ENCODE measurements around the gene TRAPPC4. TPM values are rescaled to one million over a fixed set of nuclear protein-coding genes. Genes with fewer than 3 reads are reported as not detected.

Gene TRAPPC4
- total and polyA plus RNA-seq, 4 experiments from 2014 or later: 89.2 to 116 (median 94.7) TPM

DNA sequence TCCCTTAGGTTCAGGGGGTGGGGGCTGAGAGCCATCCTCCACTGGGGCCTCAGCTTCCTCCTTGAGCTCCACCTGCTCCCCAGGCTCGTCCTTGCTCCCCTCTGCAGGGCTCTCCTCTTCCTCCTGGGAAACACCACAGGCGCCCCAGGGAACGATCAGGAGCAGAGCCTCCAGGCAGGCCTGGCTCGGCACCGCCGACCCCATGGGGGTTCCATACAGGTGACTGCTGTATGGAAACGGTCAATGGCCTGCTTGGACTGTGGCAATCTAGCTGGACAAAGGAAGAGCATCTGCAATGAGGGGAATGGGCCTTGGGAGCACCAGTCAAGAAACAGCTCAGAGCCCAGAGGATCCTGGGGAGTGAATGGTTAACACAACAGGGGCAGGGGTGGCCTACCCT lies 30.5 kb downstream of the TRAPPC4 start:
- POLR2A ChIA-PET (ENCODE audit: partially characterized antibody): no interaction called here
- H3K27me3 Mint-ChIP-seq: no peaks in the 10 kb centered on the region

DNA sequence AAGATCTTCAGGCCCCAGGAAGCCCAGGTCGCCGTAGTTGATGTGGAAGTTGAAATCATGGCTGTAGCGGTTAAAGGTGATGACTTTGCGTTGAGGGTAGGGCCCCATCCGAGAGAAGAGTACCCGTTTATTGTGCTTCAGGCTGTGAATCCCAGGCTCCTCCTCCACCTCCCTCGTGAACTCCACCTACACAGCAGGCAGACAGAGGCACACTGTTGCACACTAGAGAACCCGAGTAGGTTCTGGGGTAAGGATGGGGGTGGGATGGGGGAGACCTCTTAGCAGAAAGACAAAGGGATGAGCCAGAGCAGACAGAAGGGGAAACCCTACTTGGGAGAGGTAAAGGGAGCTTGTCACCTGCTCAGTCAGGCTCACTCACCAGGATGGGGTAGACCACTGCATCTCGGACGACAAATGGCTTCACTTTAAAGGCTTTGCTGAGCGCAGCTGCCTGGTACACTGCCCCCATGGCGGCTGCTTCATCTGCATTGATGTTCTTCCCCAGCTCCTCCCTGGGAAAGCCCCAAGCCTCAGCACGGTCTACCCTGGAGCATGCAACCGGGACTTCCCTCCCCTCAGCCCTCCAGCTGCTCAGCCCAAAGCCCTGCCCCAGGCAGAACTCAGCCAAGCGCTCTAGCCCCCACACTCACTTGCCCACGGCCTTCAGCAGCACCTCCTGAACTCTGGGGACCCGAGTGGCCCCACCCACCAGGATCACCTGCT lies 33.0 kb downstream of the TRAPPC4 start:
- H3K4me3 Mint-ChIP-seq: peak overlapping the region in 2 of 8 donors; percentile 15 to 39
- DNase-seq: peak in 3 of 5 donors; percentile 6 to 66 (median 22)
- H3K27ac ChIP-seq (ENCODE audit: low read depth, low read length): peak overlapping the region; percentile 6

More for the DNA sequence above, 30.5 kb downstream of the TRAPPC4 start:
- Histone ChIP-seq H3K27me3 (ENCODE audit: insufficient read depth, low read length) (no peaks in the 10 kb centered on the region), H3K4me3 (ENCODE audit: low read length in 2 of 2) (no peak overlapping the region), H3K36me3 (ENCODE audit: insufficient read depth, low read length) (peaks cover 78% of the 10 kb centered on the region), H3K27ac (ENCODE audit: low read depth, low read length) (no peak overlapping the region), H3K4me1 (ENCODE audit: insufficient read depth, low read length) (peaks cover 6% of the 10 kb centered on the region), H3K9me3 (ENCODE audit: control insufficient read depth in 1 of 2, low read length in 2 of 2) (no peaks in the 10 kb centered on the region)
- DNase-seq: no peak
- H3K4me1 Mint-ChIP-seq: peaks cover 9 to 33% (median 20%) of the 10 kb centered on the region in 4 donors
- peaks cover 0 to 2% (median 0%) of the 10 kb centered on the region in 8 donors for H3K9me3 Mint-ChIP-seq
- intact Hi-C loops (cut with micrococcal nuclease): no loop called here
- H3K4me3 Mint-ChIP-seq: no peak overlapping the region
- H3K36me3 Mint-ChIP-seq: peaks cover 52 to 83% of the 10 kb centered on the region in 2 donors
- H3K27ac Mint-ChIP-seq: peak overlapping the region in 1 of 7 donors; percentile 23
- CTCF ChIA-PET (ENCODE audit: partially characterized antibody): interaction anchor here (1.2 kb wide), 1 partner anchor 72 kb away, joined by 3 read pairs; the partner anchor contains the start of gene HINFP

DNA sequence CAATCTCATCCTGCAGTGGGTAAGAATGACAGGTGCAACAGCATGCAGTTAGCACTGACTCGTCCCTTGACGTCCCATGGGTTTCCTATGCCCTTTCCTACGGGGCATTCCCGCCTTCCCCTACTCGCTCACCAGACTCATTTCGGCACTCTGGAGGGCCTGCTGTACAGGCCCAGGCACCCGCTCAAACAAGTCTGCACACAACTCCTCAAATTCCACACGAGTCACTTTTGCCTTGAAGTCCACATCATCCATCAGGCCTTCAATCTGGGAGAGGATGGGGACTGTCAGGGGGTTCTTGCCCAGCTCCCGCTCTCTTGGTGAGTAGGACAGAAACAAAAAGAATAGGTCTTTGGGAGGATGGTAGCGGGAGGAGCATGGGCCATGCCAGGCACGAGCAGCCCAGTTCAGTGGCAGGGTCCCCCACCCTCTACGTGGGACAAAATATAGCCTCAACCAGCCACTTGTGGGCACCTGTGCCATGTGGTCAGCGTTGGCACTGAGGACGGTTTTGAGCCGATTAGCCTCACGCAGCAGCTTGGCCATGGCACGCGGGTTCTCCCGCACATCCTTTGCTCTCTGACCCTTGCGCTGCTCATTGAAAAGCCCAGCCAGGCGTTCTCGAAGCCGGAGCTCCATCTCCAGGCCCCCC lies 33.7 kb downstream of the TRAPPC4 start:
- Histone ChIP-seq H3K36me3 (ENCODE audit: insufficient read depth, low read length) (peaks cover 74% of the 10 kb centered on the region), H3K27ac (ENCODE audit: low read depth, low read length) (peak overlapping the region; percentile 6), H3K27me3 (ENCODE audit: insufficient read depth, low read length) (no peaks in the 10 kb centered on the region), H3K4me1 (ENCODE audit: insufficient read depth, low read length) (peaks cover 18% of the 10 kb centered on the region), H3K9me3 (ENCODE audit: control insufficient read depth in 1 of 2, low read length in 2 of 2) (no peaks in the 10 kb centered on the region), H3K4me3 (ENCODE audit: low read length in 2 of 2) (no peak overlapping the region)
- Mint-ChIP-seq H3K27me3 (no peaks in the 10 kb centered on the region), H3K36me3 (peaks cover 63 to 82% of the 10 kb centered on the region in 2 donors), H3K9me3 (no peaks in the 10 kb centered on the region), H3K27ac (peak overlapping the region in 6 of 7 donors; percentile 22 to 80 (median 72)), H3K4me3 (peak overlapping the region in 1 of 8 donors; percentile 15), H3K4me1 (peaks cover 20 to 55% (median 37%) of the 10 kb centered on the region in 4 donors)
- DNase-seq: no peak
- intact Hi-C loops (cut with micrococcal nuclease): no loop called here
- ChIA-PET CTCF (ENCODE audit: partially characterized antibody) (no interaction called here), POLR2A (ENCODE audit: partially characterized antibody) (interaction anchor here (1.1 kb wide), 1 partner anchor 22 kb away, joined by 3 read pairs; no protein-coding TSS in a partner anchor)

More for the DNA sequence above, 33.0 kb downstream of the TRAPPC4 start:
- Histone ChIP-seq H3K36me3 (ENCODE audit: insufficient read depth, low read length) (peaks cover 79% of the 10 kb centered on the region), H3K4me1 (ENCODE audit: insufficient read depth, low read length) (peaks cover 18% of the 10 kb centered on the region), H3K27me3 (ENCODE audit: insufficient read depth, low read length) (no peaks in the 10 kb centered on the region), H3K4me3 (ENCODE audit: low read length in 2 of 2) (no peak overlapping the region), H3K9me3 (ENCODE audit: control insufficient read depth in 1 of 2, low read length in 2 of 2) (no peaks in the 10 kb centered on the region)
- H3K9me3 Mint-ChIP-seq: no peaks in the 10 kb centered on the region
- H3K27me3 Mint-ChIP-seq: no peaks in the 10 kb centered on the region
- POLR2A ChIA-PET (ENCODE audit: partially characterized antibody): interaction anchor here (0.6 to 1.2 kb wide), 5 partner anchors 8 to 54 kb away, joined by 3 to 4 read pairs (median 3); partner anchors contain the start of genes CENATAC, HMBS and VPS11
- H3K36me3 Mint-ChIP-seq: peaks cover 66 to 87% of the 10 kb centered on the region in 2 donors
- CTCF ChIA-PET (ENCODE audit: partially characterized antibody): interaction anchor here (1.2 kb wide), 1 partner anchor 118 kb away, joined by 3 read pairs; no protein-coding TSS in a partner anchor
- intact Hi-C loops (cut with micrococcal nuclease): no loop called here
- H3K4me1 Mint-ChIP-seq: peaks cover 20 to 55% (median 33%) of the 10 kb centered on the region in 4 donors
- H3K27ac Mint-ChIP-seq: peak overlapping the region in 5 of 7 donors; percentile 13 to 73 (median 70)

DNA sequence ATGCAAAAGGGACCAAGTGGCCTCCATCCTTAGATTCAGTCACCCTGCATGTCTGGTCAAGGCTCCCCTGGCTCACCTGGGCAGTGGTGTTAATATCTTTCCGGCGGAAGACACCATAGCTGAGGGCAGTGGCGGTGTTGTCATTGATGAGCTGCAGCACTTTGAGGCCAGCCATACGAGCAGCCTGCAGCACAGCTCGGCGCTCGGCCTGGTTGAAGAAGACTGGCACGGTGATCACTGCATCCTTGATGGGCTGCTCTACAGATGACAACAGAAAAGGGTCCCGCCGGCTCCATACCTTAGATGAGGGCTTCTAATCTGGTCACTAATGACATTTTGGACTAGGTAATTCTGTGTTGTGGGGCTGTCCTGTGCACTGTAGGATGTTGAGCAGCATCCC lies 35.9 kb downstream of the TRAPPC4 start:
- Mint-ChIP-seq H3K4me3 (peak overlapping the region in 5 of 8 donors; percentile 13 to 54 (median 29)), H3K9me3 (no peaks in the 10 kb centered on the region), H3K27ac (peak overlapping the region in 1 of 7 donors; percentile 44), H3K27me3 (no peaks in the 10 kb centered on the region), H3K36me3 (peaks cover 48 to 72% of the 10 kb centered on the region in 2 donors), H3K4me1 (peaks cover 26 to 65% (median 46%) of the 10 kb centered on the region in 4 donors)
- H3K36me3 ChIP-seq (ENCODE audit: insufficient read depth, low read length): peaks cover 52% of the 10 kb centered on the region
- no peak overlapping the region for H3K4me3 ChIP-seq (ENCODE audit: low read length in 2 of 2)
- POLR2A ChIA-PET (ENCODE audit: partially characterized antibody): interaction anchor here (4.3 to 5.3 kb wide), 3 partner anchors 12 to 41 kb away, joined by 32 to 67 read pairs (median 43); partner anchors contain the start of genes RPS25, TRAPPC4 and VPS11
- intact Hi-C loops (cut with micrococcal nuclease): no loop called here
- DNase-seq: no peak
- H3K4me1 ChIP-seq (ENCODE audit: insufficient read depth, low read length): peaks cover 27% of the 10 kb centered on the region
- no peak overlapping the region for H3K27ac ChIP-seq (ENCODE audit: low read depth, low read length)
- CTCF ChIA-PET (ENCODE audit: partially characterized antibody): interaction anchor here (1.0 kb wide), 1 partner anchor 24 kb away, joined by 3 read pairs; the partner anchor contains the start of gene SLC37A4
- no peaks in the 10 kb centered on the region for H3K27me3 ChIP-seq (ENCODE audit: insufficient read depth, low read length)
- H3K9me3 ChIP-seq (ENCODE audit: control insufficient read depth in 1 of 2, low read length in 2 of 2): no peaks in the 10 kb centered on the region

DNA sequence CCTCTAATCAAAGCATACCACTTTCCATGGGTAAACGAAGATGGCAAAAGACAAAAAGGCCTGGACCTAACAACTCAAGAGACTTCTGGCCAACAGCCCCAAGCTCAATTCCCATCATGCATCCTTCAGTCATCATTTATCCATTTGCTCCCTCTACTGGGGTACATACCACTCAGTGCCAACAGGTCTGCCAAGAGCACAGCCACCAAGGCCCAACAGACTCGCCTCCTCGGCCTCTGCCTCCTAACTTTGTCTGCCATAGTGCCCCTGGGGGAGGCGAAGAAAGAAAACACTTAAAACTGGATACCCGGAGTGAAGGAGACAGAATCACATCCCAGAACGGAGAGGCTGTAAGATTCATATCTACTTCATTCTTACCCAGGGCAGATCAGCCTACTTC lies 37.3 kb downstream of the TRAPPC4 start:
- peak in 2 of 5 donors; percentile 4 to 13 for DNase-seq
- Histone ChIP-seq H3K4me3 (ENCODE audit: low read length in 2 of 2) (peak overlapping the region; percentile 78 to 82), H3K36me3 (ENCODE audit: insufficient read depth, low read length) (peaks cover 46% of the 10 kb centered on the region), H3K9me3 (ENCODE audit: control insufficient read depth in 1 of 2, low read length in 2 of 2) (no peaks in the 10 kb centered on the region), H3K27me3 (ENCODE audit: insufficient read depth, low read length) (no peaks in the 10 kb centered on the region), H3K4me1 (ENCODE audit: insufficient read depth, low read length) (peaks cover 27% of the 10 kb centered on the region), H3K27ac (ENCODE audit: low read depth, low read length) (peak overlapping the region; percentile 91)
- intact Hi-C loops (cut with micrococcal nuclease): loop anchor here (2.0 kb wide), 1 partner anchor 141 kb away; no protein-coding TSS in a partner anchor
- H3K27me3 Mint-ChIP-seq: no peaks in the 10 kb centered on the region
- peak overlapping the region; percentile 72 to 91 (median 88) for H3K27ac Mint-ChIP-seq
- ChIA-PET POLR2A (ENCODE audit: partially characterized antibody) (interaction anchor here (0.7 to 5.3 kb wide), 20 partner anchors 9 to 264 kb away, joined by 3 to 67 read pairs (median 7); partner anchors contain the start of genes C2CD2L, CENATAC, DDX6 and DPAGT1), CTCF (ENCODE audit: partially characterized antibody) (interaction anchor here (0.6 to 2.5 kb wide), 10 partner anchors 9 to 141 kb away, joined by 3 to 17 read pairs (median 4); partner anchors contain the start of genes DPAGT1, HINFP and VPS11)
- H3K36me3 Mint-ChIP-seq: peaks cover 40 to 60% of the 10 kb centered on the region in 2 donors
- no peaks in the 10 kb centered on the region for H3K9me3 Mint-ChIP-seq
- peak overlapping the region; percentile 80 to 98 (median 85) for H3K4me3 Mint-ChIP-seq
- peaks cover 26 to 65% (median 46%) of the 10 kb centered on the region in 4 donors for H3K4me1 Mint-ChIP-seq

DNA sequence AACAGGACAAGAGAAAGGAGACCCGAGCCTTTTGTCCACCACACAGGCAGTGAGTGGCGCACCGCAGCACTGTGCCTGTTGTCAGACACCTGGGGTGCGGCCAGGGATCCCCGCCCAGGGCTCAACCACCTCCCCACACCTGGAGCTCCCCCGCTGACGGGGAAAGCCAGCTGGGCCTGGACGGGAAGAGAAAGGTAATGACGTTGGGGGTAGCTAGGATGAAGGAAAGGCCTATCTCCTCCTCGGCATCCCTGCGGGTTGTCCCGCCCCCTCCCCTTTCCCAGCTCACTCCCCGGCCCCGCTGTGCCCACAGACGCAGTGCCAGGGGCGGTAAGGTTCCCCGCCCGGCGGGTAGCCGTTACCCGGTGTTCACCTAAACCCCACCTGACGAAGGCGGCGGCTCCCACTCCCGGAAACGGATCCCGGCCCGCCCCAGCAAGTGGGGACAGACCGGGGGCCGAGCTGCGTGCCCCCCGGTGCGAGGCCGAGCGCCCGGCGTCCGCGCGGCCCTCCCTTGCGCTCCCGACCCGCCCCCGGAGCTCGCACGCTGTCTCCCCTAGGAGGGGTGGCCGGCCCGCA lies 37.9 kb downstream of the TRAPPC4 start:
- DNase-seq: peak; percentile 38 to 79 (median 50)
- ChIA-PET CTCF (ENCODE audit: partially characterized antibody) (interaction anchor here (0.6 to 2.5 kb wide), 11 partner anchors 10 to 140 kb away, joined by 3 to 17 read pairs (median 4); partner anchors contain the start of genes DPAGT1, HINFP, SLC37A4 and VPS11), POLR2A (ENCODE audit: partially characterized antibody) (interaction anchor here (0.7 to 5.3 kb wide), 25 partner anchors 8 to 265 kb away, joined by 3 to 67 read pairs (median 6); partner anchors contain the start of genes C2CD2L, CBL, CENATAC and DDX6)
- Histone ChIP-seq H3K4me1 (ENCODE audit: insufficient read depth, low read length) (peaks cover 27% of the 10 kb centered on the region), H3K36me3 (ENCODE audit: insufficient read depth, low read length) (peaks cover 40% of the 10 kb centered on the region), H3K4me3 (ENCODE audit: low read length in 2 of 2) (peak overlapping the region; percentile 78 to 82), H3K27me3 (ENCODE audit: insufficient read depth, low read length) (no peaks in the 10 kb centered on the region), H3K27ac (ENCODE audit: low read depth, low read length) (peak overlapping the region; percentile 91), H3K9me3 (ENCODE audit: control insufficient read depth in 1 of 2, low read length in 2 of 2) (no peaks in the 10 kb centered on the region)
- peaks cover 24 to 59% (median 43%) of the 10 kb centered on the region in 4 donors for H3K4me1 Mint-ChIP-seq
- peak overlapping the region; percentile 91 to 98 (median 97) for H3K27ac Mint-ChIP-seq
- H3K36me3 Mint-ChIP-seq: peaks cover 34 to 54% of the 10 kb centered on the region in 2 donors
- H3K4me3 Mint-ChIP-seq: peak overlapping the region; percentile 92 to 98 (median 97)
- no peaks in the 10 kb centered on the region for H3K9me3 Mint-ChIP-seq
- H3K27me3 Mint-ChIP-seq: no peaks in the 10 kb centered on the region
- intact Hi-C loops (cut with micrococcal nuclease): loop anchor here (2.0 kb wide), 1 partner anchor 140 kb away; no protein-coding TSS in a partner anchor

Data from CD4-positive, alpha-beta memory T cell (primary cell).